Osteocyte (in vitro differentiated cells): Measurements from ENCODE around the gene CD22. TPM values are rescaled to one million over a fixed set of nuclear protein-coding genes. Genes with fewer than 3 reads are reported as not detected.
A peak's percentile ranks its signal among the peaks of the same experiment; 100 is the strongest.

ENCODE experiments used
- DNase-seq: peaks from one replicate; pipeline ENCODE4 v3.0.0; 2021; ENCODE audit warnings: mixed read lengths; ENCODE audit not compliant: unreplicated experiment; ENCODE audit errors: extremely low spot score
- H3K27ac Mint-ChIP-seq: one replicate; pipeline ENCODE4 v1.8.0; 2021; ENCODE audit warnings: mild to moderate bottlenecking, mixed read lengths; ENCODE audit not compliant: unreplicated experiment
- H3K27me3 Mint-ChIP-seq: one replicate; pipeline ENCODE4 v1.8.0; 2021; ENCODE audit warnings: mixed read lengths; ENCODE audit not compliant: unreplicated experiment
- H3K36me3 Mint-ChIP-seq: one replicate; pipeline ENCODE4 v1.8.0; 2021; ENCODE audit warnings: mixed read lengths; ENCODE audit not compliant: unreplicated experiment
- H3K4me1 Mint-ChIP-seq: one replicate; pipeline ENCODE4 v1.8.0; 2021; ENCODE audit warnings: mixed read lengths; ENCODE audit not compliant: unreplicated experiment
- H3K4me3 Mint-ChIP-seq: one replicate; pipeline ENCODE4 v1.8.0; 2021; ENCODE audit warnings: mild to moderate bottlenecking, moderate library complexity, mixed read lengths; ENCODE audit not compliant: unreplicated experiment
- H3K9me3 Mint-ChIP-seq: one replicate; pipeline ENCODE4 v1.8.0; 2021; ENCODE audit warnings: mixed read lengths; ENCODE audit not compliant: unreplicated experiment
- CTCF ChIP-seq: fragments of 200-600 bp; sonication (generic); IDR thresholded peaks from 2 replicates; pipeline ENCODE4 v1.5.0; 2021; ENCODE audit warnings: antibody characterized with exemption, mild to moderate bottlenecking, moderate library complexity
- total RNA-seq: library from RNA; stranded (reverse); gene quantifications from 2 replicates; pipeline ENCODE4 v1.2.1, GENCODE V29; 2021

CD22 gene
- total RNA-seq, 1 donor from 2014 or later, result not detected

- Mint-ChIP-seq H3K27me3 (peaks cover 11% of the 10 kb centered on the region), H3K4me1 (no peaks in the 10 kb centered on the region), H3K4me3 (no peak overlapping the region), H3K27ac (no peak overlapping the region), H3K36me3 (no peaks in the 10 kb centered on the region), H3K9me3 (no peaks in the 10 kb centered on the region)
- DNase-seq, result peak; percentile 82
- no peak for TF ChIP-seq CTCF
These were observed 21.6 kb downstream of the CD22 start for GRCh38 chr19:35350591-35350990.

- peaks cover 15% of the 10 kb centered on the region for H3K27me3 Mint-ChIP-seq
- H3K4me3 Mint-ChIP-seq, result no peak overlapping the region
- H3K27ac Mint-ChIP-seq, result no peak overlapping the region
- no peaks in the 10 kb centered on the region for H3K36me3 Mint-ChIP-seq
- TF ChIP-seq CTCF, result no peak
- no peak for DNase-seq
- no peaks in the 10 kb centered on the region for H3K9me3 Mint-ChIP-seq
- no peaks in the 10 kb centered on the region for H3K4me1 Mint-ChIP-seq
These were observed 22.6 kb downstream of the CD22 start for GRCh38 chr19:35351411-35352176.

- Mint-ChIP-seq H3K36me3 (no peaks in the 10 kb centered on the region), H3K4me1 (no peaks in the 10 kb centered on the region), H3K27ac (no peak overlapping the region), H3K9me3 (no peaks in the 10 kb centered on the region), H3K27me3 (peaks cover 13% of the 10 kb centered on the region), H3K4me3 (no peak overlapping the region)
- DNase-seq, result no peak
- no peak for TF ChIP-seq CTCF
These were observed 23.1 kb downstream of the CD22 start for GRCh38 chr19:35352177-35352447.

- H3K27ac Mint-ChIP-seq, result no peak overlapping the region
- H3K4me1 Mint-ChIP-seq, result no peaks in the 10 kb centered on the region
- no peaks in the 10 kb centered on the region for H3K36me3 Mint-ChIP-seq
- peak; percentile 72 for TF ChIP-seq CTCF
- H3K27me3 Mint-ChIP-seq, result peaks cover 11% of the 10 kb centered on the region
- no peaks in the 10 kb centered on the region for H3K9me3 Mint-ChIP-seq
- no peak overlapping the region for H3K4me3 Mint-ChIP-seq
- no peak for DNase-seq
These were observed 23.7 kb downstream of the CD22 start for GRCh38 chr19:35352448-35353304.

GRCh38 chr19:35353635-35354034 lies 24.6 kb downstream of the CD22 start:
- Mint-ChIP-seq H3K4me1 (no peaks in the 10 kb centered on the region), H3K4me3 (no peak overlapping the region), H3K27me3 (peaks cover 11% of the 10 kb centered on the region), H3K27ac (no peak overlapping the region), H3K36me3 (no peaks in the 10 kb centered on the region), H3K9me3 (no peaks in the 10 kb centered on the region)
- DNase-seq, result no peak
- no peak for TF ChIP-seq CTCF
